Mesendoderm (in vitro differentiated cells): ENCODE results near the gene RNF217.

ENCODE experiments used
- DNase-seq: peaks from one replicate; pipeline ENCODE4 v3.0.0; 2013
- H2AK5ac ChIP-seq: 2 replicates; pipeline ENCODE4 v1.6.1; 2013; ENCODE audit warnings: low read length, inconsistent platforms
- H2BK120ac ChIP-seq: 2 replicates; pipeline ENCODE4 v1.6.1; 2013; ENCODE audit warnings: low read depth, mild to moderate bottlenecking, low read length, moderate library complexity, mixed read lengths
- H2BK15ac ChIP-seq: replicated peaks from 2 replicates; pipeline ENCODE4 v1.6.1; 2013; ENCODE audit warnings: low read depth, mild to moderate bottlenecking, moderate library complexity
- H2BK5ac ChIP-seq: 2 replicates; pipeline ENCODE4 v1.6.1; 2013; ENCODE audit warnings: low read length, inconsistent platforms
- H3K18ac ChIP-seq: 2 replicates; pipeline ENCODE4 v1.6.1; 2013; ENCODE audit warnings: mild to moderate bottlenecking, low read length, mixed read lengths
- H3K23ac ChIP-seq: one replicate; pipeline ENCODE4 v1.6.1; 2013; ENCODE audit warnings: low read length
- H3K27ac ChIP-seq: 2 replicates; pipeline ENCODE4 v1.5.1; 2013; ENCODE audit warnings: low read depth, mild to moderate bottlenecking, inconsistent platforms, low read length, moderate library complexity
- H3K27me3 ChIP-seq: 2 replicates; pipeline ENCODE4 v1.6.1; 2013; ENCODE audit warnings: low read length, control low read depth, mild to moderate bottlenecking, inconsistent platforms; ENCODE audit not compliant: insufficient read depth, poor library complexity
- H3K36me3 ChIP-seq: 2 replicates; pipeline ENCODE4 v1.6.1; 2013; ENCODE audit warnings: low read length, inconsistent platforms; ENCODE audit not compliant: control insufficient read depth, insufficient read depth
- H3K4ac ChIP-seq: one replicate; pipeline ENCODE4 v1.6.1; 2013; ENCODE audit warnings: low read depth, mild to moderate bottlenecking, low read length, moderate library complexity
- H3K4me1 ChIP-seq: 2 replicates; pipeline ENCODE4 v1.6.1; 2013; ENCODE audit warnings: low read depth, low read length, inconsistent platforms; ENCODE audit not compliant: control insufficient read depth
- H3K4me2 ChIP-seq: 2 replicates; pipeline ENCODE4 v1.6.1; 2013; ENCODE audit warnings: low read length
- H3K4me3 ChIP-seq: 2 replicates; pipeline ENCODE4 v1.5.1; 2013; ENCODE audit warnings: mild to moderate bottlenecking, low read length
- H3K56ac ChIP-seq: one replicate; pipeline ENCODE4 v1.6.1; 2013; ENCODE audit warnings: low read length
- H3K79me1 ChIP-seq: 2 replicates; pipeline ENCODE4 v1.6.1; 2013; ENCODE audit warnings: low read length, inconsistent platforms
- H3K79me2 ChIP-seq: 2 replicates; pipeline ENCODE4 v1.6.1; 2013; ENCODE audit warnings: mild to moderate bottlenecking, low read length; ENCODE audit not compliant: control insufficient read depth, insufficient read depth
- H3K9ac ChIP-seq: 2 replicates; pipeline ENCODE4 v1.6.1; 2013; ENCODE audit warnings: low read length, inconsistent platforms
- H4K5ac ChIP-seq: one replicate; pipeline ENCODE4 v1.6.1; 2013; ENCODE audit warnings: low read length
- H4K8ac ChIP-seq: one replicate; pipeline ENCODE4 v1.6.1; 2013; ENCODE audit warnings: low read depth, mild to moderate bottlenecking, control low read depth, low read length, moderate library complexity
- WGBS: extraction: QIAGEN DNeasy Blood & Tissue Kit; methylation state at CpG from one replicate; pipeline ENCODE4 v1.1.7; 2013; ENCODE audit warnings: low lambda C conversion rate, missing lambda C conversion rate; ENCODE audit not compliant: insufficient coverage; ENCODE audit errors: extremely low coverage; 5-methylcytosine and 5-hydroxymethylcytosine counted together

RNF217 gene

GRCh38 chr6:124986164-124986563, 23.9 kb downstream of the RNF217 start:
- Histone ChIP-seq H3K27ac (no peak overlapping the region), H3K18ac (no peak overlapping the region), H3K4ac (no peak overlapping the region), H2BK15ac (no peak overlapping the region), H3K23ac (no peak overlapping the region), H3K4me2 (no peak overlapping the region), H3K9ac (no peak overlapping the region), H3K27me3 (no peaks in the 10 kb centered on the region), H2AK5ac (no peak overlapping the region), H3K79me1 (peaks cover 5% of the 10 kb centered on the region), H3K36me3 (no peaks in the 10 kb centered on the region), H3K56ac (no peak overlapping the region), H4K5ac (no peak overlapping the region), H2BK5ac (no peak overlapping the region), H3K79me2 (peaks cover 7% of the 10 kb centered on the region), H3K4me3 (no peak overlapping the region), H4K8ac (no peak overlapping the region), H3K4me1 (no peaks in the 10 kb centered on the region), H2BK120ac (no peak overlapping the region)
- no peak for DNase-seq

DNA sequence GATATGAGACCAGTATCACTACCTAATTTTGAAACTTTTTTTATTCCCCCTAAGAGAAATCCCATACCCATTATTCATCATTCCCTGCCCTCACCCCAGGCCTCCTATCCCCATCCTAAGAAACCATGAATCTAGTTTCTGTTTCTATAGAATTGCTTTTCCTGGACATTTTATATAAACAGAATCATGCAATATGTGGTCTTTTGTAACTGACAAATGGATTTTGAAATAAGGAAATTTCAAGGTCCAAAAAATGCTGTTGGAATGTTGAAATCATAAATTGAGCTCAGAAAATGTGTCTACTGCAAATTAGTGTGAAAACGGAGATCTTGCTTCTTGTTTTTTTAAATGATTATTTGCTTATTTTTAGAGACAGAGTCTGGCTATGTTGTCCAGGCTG, 25.1 kb downstream of the RNF217 start:
- Histone ChIP-seq H3K27ac (no peak overlapping the region), H2BK15ac (no peak overlapping the region), H3K56ac (no peak overlapping the region), H3K4me3 (no peak overlapping the region), H3K79me1 (peaks cover 5% of the 10 kb centered on the region), H3K4me2 (no peak overlapping the region), H4K5ac (no peak overlapping the region), H2AK5ac (no peak overlapping the region), H3K9ac (no peak overlapping the region), H3K36me3 (no peaks in the 10 kb centered on the region), H3K18ac (no peak overlapping the region), H3K79me2 (peaks cover 7% of the 10 kb centered on the region), H3K27me3 (no peaks in the 10 kb centered on the region), H3K4me1 (no peaks in the 10 kb centered on the region), H3K23ac (no peak overlapping the region), H2BK120ac (no peak overlapping the region), H2BK5ac (no peak overlapping the region), H3K4ac (no peak overlapping the region), H4K8ac (no peak overlapping the region)
- WGBS = no CpG with 5 or more reads among the region's 1 CpG
- DNase-seq = no peak

- no peak overlapping the region for H2AK5ac ChIP-seq
Measured at GRCh38 chr6:124987999-124988591, 25.9 kb downstream of the RNF217 start.

GRCh38 chr6:124989136-124989983, 27.1 kb downstream of the RNF217 start:
- no peak overlapping the region for H3K4ac ChIP-seq
- no peak overlapping the region for H2BK5ac ChIP-seq
- H3K18ac ChIP-seq = no peak overlapping the region
- no peak overlapping the region for H2BK120ac ChIP-seq
- DNase-seq = no peak
- H4K8ac ChIP-seq = no peak overlapping the region
- no peak overlapping the region for H3K4me3 ChIP-seq
- no CpG with 5 or more reads among the region's 5 CpGs for WGBS
- no peaks in the 10 kb centered on the region for H3K27me3 ChIP-seq
- peaks cover 8% of the 10 kb centered on the region for H3K79me1 ChIP-seq
- no peak overlapping the region for H3K23ac ChIP-seq
- peaks cover 2% of the 10 kb centered on the region for H3K79me2 ChIP-seq
- H3K27ac ChIP-seq = no peak overlapping the region
- H2BK15ac ChIP-seq = no peak overlapping the region
- H2AK5ac ChIP-seq = no peak overlapping the region
- no peak overlapping the region for H3K4me2 ChIP-seq
- no peaks in the 10 kb centered on the region for H3K36me3 ChIP-seq
- no peak overlapping the region for H4K5ac ChIP-seq
- H3K56ac ChIP-seq = no peak overlapping the region
- no peaks in the 10 kb centered on the region for H3K4me1 ChIP-seq
- H3K9ac ChIP-seq = no peak overlapping the region

More at GRCh38 chr6:124987999-124988591, 25.9 kb downstream of the RNF217 start:
- no peak overlapping the region for H3K4me2 ChIP-seq
- no peaks in the 10 kb centered on the region for H3K4me1 ChIP-seq
- no peak overlapping the region for H3K56ac ChIP-seq
- no peak for DNase-seq
- no peak overlapping the region for H3K4me3 ChIP-seq
- H2BK5ac ChIP-seq = no peak overlapping the region
- no peak overlapping the region for H3K18ac ChIP-seq
- no peak overlapping the region for H3K4ac ChIP-seq
- no peaks in the 10 kb centered on the region for H3K36me3 ChIP-seq
- H4K5ac ChIP-seq = no peak overlapping the region
- H3K27ac ChIP-seq = no peak overlapping the region
- no peak overlapping the region for H3K9ac ChIP-seq
- no peak overlapping the region for H2BK120ac ChIP-seq
- H2BK15ac ChIP-seq = no peak overlapping the region
- H4K8ac ChIP-seq = no peak overlapping the region
- H3K79me2 ChIP-seq = peaks cover 5% of the 10 kb centered on the region
- WGBS = no CpG with 5 or more reads among the region's 9 CpGs
- H3K23ac ChIP-seq = no peak overlapping the region
- peaks cover 5% of the 10 kb centered on the region for H3K79me1 ChIP-seq
- no peaks in the 10 kb centered on the region for H3K27me3 ChIP-seq

DNA sequence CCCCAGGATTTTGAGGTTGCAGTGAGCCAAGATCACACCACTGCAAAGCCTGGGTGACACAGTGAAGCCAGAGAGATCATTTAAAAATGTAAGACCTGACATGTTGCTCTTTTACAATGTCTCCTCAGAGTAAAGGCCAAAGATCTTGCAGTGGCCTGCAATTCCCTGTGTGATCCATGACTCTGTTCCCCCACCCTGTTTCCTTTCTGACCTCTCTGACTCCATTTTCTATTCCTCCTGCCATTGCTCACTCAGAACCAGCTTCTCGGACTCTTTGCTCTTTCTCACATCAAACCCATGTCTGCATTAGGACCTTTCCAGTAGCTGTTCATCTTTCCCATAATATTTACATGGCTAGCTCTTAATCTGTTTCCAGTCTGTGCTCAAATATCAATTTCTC, 28.8 kb downstream of the RNF217 start:
- H3K4me1 ChIP-seq = no peaks in the 10 kb centered on the region
- no peaks in the 10 kb centered on the region for H3K36me3 ChIP-seq
- peaks cover 8% of the 10 kb centered on the region for H3K79me1 ChIP-seq
- no peak overlapping the region for H3K23ac ChIP-seq
- H3K79me2 ChIP-seq = peaks cover 2% of the 10 kb centered on the region
- no peak overlapping the region for H3K56ac ChIP-seq
- H2BK15ac ChIP-seq = no peak overlapping the region
- H2AK5ac ChIP-seq = no peak overlapping the region
- no peak overlapping the region for H3K4me2 ChIP-seq
- H3K9ac ChIP-seq = no peak overlapping the region
- H3K4me3 ChIP-seq = no peak overlapping the region
- no peak overlapping the region for H4K5ac ChIP-seq
- H2BK120ac ChIP-seq = no peak overlapping the region
- no CpG with 5 or more reads among the region's 1 CpG for WGBS
- no peak overlapping the region for H3K18ac ChIP-seq
- H3K27ac ChIP-seq = no peak overlapping the region
- no peak overlapping the region for H3K4ac ChIP-seq
- no peaks in the 10 kb centered on the region for H3K27me3 ChIP-seq
- H4K8ac ChIP-seq = no peak overlapping the region
- H2BK5ac ChIP-seq = no peak overlapping the region
- DNase-seq = no peak
